Measurements from ENCODE around the gene INAFM1. TPM values are rescaled to one million over a fixed set of nuclear protein-coding genes. Genes with fewer than 3 reads are reported as not detected.
A peak's percentile ranks its signal among the peaks of the same experiment; 100 is the strongest.

The INAFM1 gene
- total and polyA plus RNA-seq, 9 of the 15 experiments (the other 6 are each of a cell fraction or from before 2014, with no cell fraction given) = 0.71 to 30.9 (median 3.1) TPM

- TF ChIP-seq UBTF (IDR thresholded peaks at IDR 0.05; ENCODE audit: borderline replicate concordance in 1 of 2, low read depth in 2 of 2, low read length in 2 of 2) = 0 out of 4 replicates have a peak, but pooled peaks of 1 of the 2 experiments have one; percentile 59
- TF ChIP-seq SMARCA5 (IDR thresholded peaks at IDR 0.05) = no peak
- peak; percentile 59 for TF ChIP-seq ZFX (CRISPR knock-in tag; IDR thresholded peaks at IDR 0.05)
- TF ChIP-seq SRSF7 (optimal IDR thresholded peaks at IDR 0.05; ENCODE audit: low read depth, low read length) = no peak
- TF ChIP-seq ZFP30 (CRISPR knock-in tag; IDR thresholded peaks at IDR 0.05; ENCODE audit: borderline replicate concordance) = no peak
- TF ChIP-seq TOE1 (IDR thresholded peaks at IDR 0.05; ENCODE audit: borderline replicate concordance) = no peak
- TF ChIP-seq TOE1 (CRISPR knock-in tag; IDR thresholded peaks at IDR 0.05; ENCODE audit: borderline replicate concordance, low read depth) = no peak
- no peak for TF ChIP-seq MEIS2 (IDR thresholded peaks at IDR 0.05; ENCODE audit: partially characterized antibody)
- TF ChIP-seq ZFPM2 (CRISPR knock-in tag; IDR thresholded peaks at IDR 0.05) = no peak
- TF ChIP-seq, protein P1, sequence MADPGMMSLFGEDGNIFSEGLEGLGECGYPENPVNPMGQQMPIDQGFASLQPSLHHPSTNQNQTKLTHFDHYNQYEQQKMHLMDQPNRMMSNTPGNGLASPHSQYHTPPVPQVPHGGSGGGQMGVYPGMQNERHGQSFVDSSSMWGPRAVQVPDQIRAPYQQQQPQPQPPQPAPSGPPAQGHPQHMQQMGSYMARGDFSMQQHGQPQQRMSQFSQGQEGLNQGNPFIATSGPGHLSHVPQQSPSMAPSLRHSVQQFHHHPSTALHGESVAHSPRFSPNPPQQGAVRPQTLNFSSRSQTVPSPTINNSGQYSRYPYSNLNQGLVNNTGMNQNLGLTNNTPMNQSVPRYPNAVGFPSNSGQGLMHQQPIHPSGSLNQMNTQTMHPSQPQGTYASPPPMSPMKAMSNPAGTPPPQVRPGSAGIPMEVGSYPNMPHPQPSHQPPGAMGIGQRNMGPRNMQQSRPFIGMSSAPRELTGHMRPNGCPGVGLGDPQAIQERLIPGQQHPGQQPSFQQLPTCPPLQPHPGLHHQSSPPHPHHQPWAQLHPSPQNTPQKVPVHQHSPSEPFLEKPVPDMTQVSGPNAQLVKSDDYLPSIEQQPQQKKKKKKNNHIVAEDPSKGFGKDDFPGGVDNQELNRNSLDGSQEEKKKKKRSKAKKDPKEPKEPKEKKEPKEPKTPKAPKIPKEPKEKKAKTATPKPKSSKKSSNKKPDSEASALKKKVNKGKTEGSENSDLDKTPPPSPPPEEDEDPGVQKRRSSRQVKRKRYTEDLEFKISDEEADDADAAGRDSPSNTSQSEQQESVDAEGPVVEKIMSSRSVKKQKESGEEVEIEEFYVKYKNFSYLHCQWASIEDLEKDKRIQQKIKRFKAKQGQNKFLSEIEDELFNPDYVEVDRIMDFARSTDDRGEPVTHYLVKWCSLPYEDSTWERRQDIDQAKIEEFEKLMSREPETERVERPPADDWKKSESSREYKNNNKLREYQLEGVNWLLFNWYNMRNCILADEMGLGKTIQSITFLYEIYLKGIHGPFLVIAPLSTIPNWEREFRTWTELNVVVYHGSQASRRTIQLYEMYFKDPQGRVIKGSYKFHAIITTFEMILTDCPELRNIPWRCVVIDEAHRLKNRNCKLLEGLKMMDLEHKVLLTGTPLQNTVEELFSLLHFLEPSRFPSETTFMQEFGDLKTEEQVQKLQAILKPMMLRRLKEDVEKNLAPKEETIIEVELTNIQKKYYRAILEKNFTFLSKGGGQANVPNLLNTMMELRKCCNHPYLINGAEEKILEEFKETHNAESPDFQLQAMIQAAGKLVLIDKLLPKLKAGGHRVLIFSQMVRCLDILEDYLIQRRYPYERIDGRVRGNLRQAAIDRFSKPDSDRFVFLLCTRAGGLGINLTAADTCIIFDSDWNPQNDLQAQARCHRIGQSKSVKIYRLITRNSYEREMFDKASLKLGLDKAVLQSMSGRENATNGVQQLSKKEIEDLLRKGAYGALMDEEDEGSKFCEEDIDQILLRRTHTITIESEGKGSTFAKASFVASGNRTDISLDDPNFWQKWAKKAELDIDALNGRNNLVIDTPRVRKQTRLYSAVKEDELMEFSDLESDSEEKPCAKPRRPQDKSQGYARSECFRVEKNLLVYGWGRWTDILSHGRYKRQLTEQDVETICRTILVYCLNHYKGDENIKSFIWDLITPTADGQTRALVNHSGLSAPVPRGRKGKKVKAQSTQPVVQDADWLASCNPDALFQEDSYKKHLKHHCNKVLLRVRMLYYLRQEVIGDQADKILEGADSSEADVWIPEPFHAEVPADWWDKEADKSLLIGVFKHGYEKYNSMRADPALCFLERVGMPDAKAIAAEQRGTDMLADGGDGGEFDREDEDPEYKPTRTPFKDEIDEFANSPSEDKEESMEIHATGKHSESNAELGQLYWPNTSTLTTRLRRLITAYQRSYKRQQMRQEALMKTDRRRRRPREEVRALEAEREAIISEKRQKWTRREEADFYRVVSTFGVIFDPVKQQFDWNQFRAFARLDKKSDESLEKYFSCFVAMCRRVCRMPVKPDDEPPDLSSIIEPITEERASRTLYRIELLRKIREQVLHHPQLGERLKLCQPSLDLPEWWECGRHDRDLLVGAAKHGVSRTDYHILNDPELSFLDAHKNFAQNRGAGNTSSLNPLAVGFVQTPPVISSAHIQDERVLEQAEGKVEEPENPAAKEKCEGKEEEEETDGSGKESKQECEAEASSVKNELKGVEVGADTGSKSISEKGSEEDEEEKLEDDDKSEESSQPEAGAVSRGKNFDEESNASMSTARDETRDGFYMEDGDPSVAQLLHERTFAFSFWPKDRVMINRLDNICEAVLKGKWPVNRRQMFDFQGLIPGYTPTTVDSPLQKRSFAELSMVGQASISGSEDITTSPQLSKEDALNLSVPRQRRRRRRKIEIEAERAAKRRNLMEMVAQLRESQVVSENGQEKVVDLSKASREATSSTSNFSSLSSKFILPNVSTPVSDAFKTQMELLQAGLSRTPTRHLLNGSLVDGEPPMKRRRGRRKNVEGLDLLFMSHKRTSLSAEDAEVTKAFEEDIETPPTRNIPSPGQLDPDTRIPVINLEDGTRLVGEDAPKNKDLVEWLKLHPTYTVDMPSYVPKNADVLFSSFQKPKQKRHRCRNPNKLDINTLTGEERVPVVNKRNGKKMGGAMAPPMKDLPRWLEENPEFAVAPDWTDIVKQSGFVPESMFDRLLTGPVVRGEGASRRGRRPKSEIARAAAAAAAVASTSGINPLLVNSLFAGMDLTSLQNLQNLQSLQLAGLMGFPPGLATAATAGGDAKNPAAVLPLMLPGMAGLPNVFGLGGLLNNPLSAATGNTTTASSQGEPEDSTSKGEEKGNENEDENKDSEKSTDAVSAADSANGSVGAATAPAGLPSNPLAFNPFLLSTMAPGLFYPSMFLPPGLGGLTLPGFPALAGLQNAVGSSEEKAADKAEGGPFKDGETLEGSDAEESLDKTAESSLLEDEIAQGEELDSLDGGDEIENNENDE (IDR thresholded peaks at IDR 0.05; ENCODE audit: low read depth, low read length) = no peak
- TF ChIP-seq FOXK1 (CRISPR knock-in tag; IDR thresholded peaks at IDR 0.05; ENCODE audit: borderline replicate concordance) = no peak
- TF ChIP-seq NELFE (IDR thresholded peaks at IDR 0.05; ENCODE audit: insufficient read depth, insufficient read length) = no peak
- TF ChIP-seq ZNF699 (CRISPR knock-in tag; IDR thresholded peaks at IDR 0.05; ENCODE audit: insufficient replicate concordance) = no peak
Measured at GRCh38 chr19:47230921-47231214, 43.8 kb upstream of the INAFM1 start, which contains the start of gene BBC3 (continued).

Measured in K562 (cell line).